Duodenal mucosa (tissue), 2 donors: Measurements from ENCODE around the gene DNAH1.

Experiments
- H3K27ac ChIP-seq: one replicate; pipeline ENCODE4 v1.7.0; 2013; ENCODE audit warnings: low read depth, low read length
- H3K27me3 ChIP-seq, 2 donors: one replicate each; pipeline ENCODE4 v1.7.0; 2013; ENCODE audit warnings: low read length in 2 of 2, control low read depth in 1 of 2; ENCODE audit not compliant: insufficient read depth in 2 of 2, control insufficient read depth in 1 of 2
- H3K36me3 ChIP-seq, 2 donors: one replicate each; pipeline ENCODE4 v1.7.0; 2013; ENCODE audit warnings: low read length in 2 of 2, control low read depth in 1 of 2; ENCODE audit not compliant: insufficient read depth in 2 of 2, control insufficient read depth in 1 of 2
- H3K4me1 ChIP-seq, 2 donors: one replicate each; pipeline ENCODE4 v1.7.0; 2013; ENCODE audit warnings: low read length in 2 of 2, control low read depth in 1 of 2; ENCODE audit not compliant: insufficient read depth in 2 of 2, control insufficient read depth in 1 of 2
- H3K4me3 ChIP-seq, 2 donors: one replicate each; pipeline ENCODE4 v1.7.0; 2013; ENCODE audit warnings: low read length in 2 of 2, low read depth in 1 of 2
- H3K9ac ChIP-seq, 2 donors: one replicate each; pipeline ENCODE4 v1.7.0; 2013; ENCODE audit warnings: low read length in 2 of 2, low read depth in 1 of 2
- H3K9me3 ChIP-seq, 2 donors: one replicate each; pipeline ENCODE4 v1.7.0; 2013; ENCODE audit warnings: low read length in 2 of 2, control low read depth in 1 of 2; ENCODE audit not compliant: control insufficient read depth in 1 of 2

The DNAH1 gene

DNA sequence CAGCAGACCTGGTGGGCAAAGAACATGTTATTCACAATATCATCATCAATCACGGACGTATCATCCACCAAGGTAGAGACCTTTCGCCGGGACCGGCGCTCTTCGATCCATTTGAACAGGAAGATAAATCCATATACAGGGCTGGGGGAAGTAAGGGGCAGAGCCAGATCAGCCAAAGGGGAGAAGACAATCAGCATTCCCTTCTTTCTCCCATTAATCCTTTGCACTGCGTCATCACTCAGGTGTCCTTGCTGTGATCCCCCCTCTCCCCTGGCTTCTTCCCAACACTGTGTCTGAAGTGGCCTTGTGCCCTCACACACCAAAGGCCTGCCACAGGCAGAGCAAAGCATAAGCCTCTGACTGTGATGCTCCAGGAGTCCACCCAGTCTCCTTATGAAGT lies 92.3 kb downstream of the DNAH1 start:
- Histone ChIP-seq H3K9ac (peak overlapping the region in 1 of 2 donors; percentile 85), H3K36me3 (peaks cover 32 to 52% of the 10 kb centered on the region in 2 donors), H3K4me1 (peaks cover 45 to 61% of the 10 kb centered on the region in 2 donors), H3K27me3 (no peaks in the 10 kb centered on the region), H3K27ac (no peak overlapping the region), H3K9me3 (no peaks in the 10 kb centered on the region), H3K4me3 (peak overlapping the region; percentile 76 to 94)

DNA sequence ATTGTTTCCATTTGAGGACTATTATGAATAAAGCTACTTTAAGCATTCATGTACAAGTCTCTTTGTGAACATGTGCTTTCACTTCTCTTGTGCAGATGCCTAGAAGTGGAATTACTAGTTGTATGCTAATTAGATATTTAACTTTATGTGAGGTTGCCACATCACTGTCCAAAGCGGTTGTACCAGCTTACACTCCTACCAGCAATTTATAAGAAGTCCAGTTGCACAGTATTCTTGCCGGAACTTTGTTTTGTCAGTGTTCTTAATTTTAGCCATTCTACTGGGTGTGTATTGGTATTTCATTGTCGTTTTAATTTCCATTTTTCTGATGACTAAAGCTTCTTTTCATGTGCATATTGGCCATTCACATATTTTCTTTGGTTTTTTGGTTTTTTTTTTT lies 99.7 kb downstream of the DNAH1 start:
- no peak overlapping the region for H3K9ac ChIP-seq
- no peaks in the 10 kb centered on the region for H3K9me3 ChIP-seq
- H3K27me3 ChIP-seq: no peaks in the 10 kb centered on the region
- no peak overlapping the region for H3K4me3 ChIP-seq
- no peak overlapping the region for H3K27ac ChIP-seq
- H3K36me3 ChIP-seq: peaks cover 7% of the 10 kb centered on the region in 2 donors
- H3K4me1 ChIP-seq: peaks cover 21% of the 10 kb centered on the region in 2 donors

DNA sequence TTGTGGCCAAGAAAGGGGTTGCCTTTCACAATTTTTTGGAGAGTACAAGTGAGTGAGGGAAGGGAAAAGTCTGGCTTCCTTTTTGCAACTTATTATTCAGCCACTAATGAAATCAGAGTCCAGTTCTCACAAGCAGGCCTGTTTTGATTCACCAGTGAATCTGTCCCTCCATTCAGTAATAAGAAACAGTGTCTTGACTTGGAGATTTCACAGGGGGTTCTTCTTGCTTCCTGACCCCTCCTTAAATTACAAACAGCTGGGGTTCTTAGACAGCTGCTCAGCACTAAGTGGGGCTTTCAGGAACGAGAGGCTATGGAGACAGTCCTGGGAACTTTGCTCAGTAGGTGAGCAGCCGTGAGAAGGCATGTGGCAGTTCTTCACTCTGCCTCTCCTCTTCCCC lies 104.3 kb downstream of the DNAH1 start:
- Histone ChIP-seq H3K4me1 (no peaks in the 10 kb centered on the region), H3K36me3 (peaks cover 7 to 11% of the 10 kb centered on the region in 2 donors), H3K9me3 (no peaks in the 10 kb centered on the region), H3K27me3 (no peaks in the 10 kb centered on the region), H3K27ac (no peak overlapping the region), H3K4me3 (no peak overlapping the region), H3K9ac (no peak overlapping the region)

DNA sequence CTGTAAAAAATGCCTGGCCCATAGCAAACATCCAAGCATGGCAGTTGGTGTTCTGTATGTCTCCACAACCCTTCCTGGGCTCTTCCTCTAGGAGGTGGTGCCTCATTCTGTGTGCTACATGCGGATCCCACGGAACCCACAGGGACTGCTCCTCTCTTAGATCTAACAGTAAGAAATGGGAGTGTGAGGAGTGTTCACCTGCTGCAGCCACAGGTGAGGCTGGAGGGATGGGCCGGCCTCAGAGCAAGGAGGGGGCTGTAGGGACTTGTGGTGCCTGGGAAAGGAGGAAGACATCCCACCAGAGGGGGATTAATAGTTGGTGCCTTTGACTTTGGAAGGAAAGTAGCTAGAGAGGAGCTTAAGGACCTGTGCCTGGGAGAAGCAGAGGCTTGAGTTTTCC lies 106.5 kb downstream of the DNAH1 start:
- Histone ChIP-seq H3K4me1 (no peaks in the 10 kb centered on the region), H3K4me3 (no peak overlapping the region), H3K27me3 (no peaks in the 10 kb centered on the region), H3K36me3 (peaks cover 7 to 11% of the 10 kb centered on the region in 2 donors), H3K9me3 (no peaks in the 10 kb centered on the region), H3K9ac (no peak overlapping the region), H3K27ac (no peak overlapping the region)

DNA sequence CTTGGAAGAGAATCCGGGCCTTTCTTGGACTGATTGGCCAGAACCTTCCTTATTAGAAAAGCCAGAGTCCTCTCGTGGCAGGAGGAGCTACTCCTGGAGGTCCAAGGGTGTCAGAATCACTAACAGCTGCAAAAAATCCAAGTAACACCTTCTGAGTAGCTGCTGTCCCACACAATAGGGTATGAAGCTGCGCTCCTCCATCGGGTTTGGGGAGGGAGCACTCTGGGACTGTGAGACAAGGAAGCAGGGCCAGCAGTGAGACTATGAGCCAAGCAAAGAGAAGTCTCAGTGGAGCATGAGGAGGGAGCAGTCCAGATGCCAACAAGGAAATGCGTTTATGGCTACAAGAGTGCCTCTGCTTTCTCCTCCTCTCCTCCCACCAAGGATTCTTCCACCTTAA lies 107.1 kb downstream of the DNAH1 start:
- Histone ChIP-seq H3K27me3 (no peaks in the 10 kb centered on the region), H3K27ac (no peak overlapping the region), H3K9ac (no peak overlapping the region), H3K4me3 (no peak overlapping the region), H3K9me3 (no peaks in the 10 kb centered on the region), H3K36me3 (peaks cover 7 to 11% of the 10 kb centered on the region in 2 donors), H3K4me1 (no peaks in the 10 kb centered on the region)

DNA sequence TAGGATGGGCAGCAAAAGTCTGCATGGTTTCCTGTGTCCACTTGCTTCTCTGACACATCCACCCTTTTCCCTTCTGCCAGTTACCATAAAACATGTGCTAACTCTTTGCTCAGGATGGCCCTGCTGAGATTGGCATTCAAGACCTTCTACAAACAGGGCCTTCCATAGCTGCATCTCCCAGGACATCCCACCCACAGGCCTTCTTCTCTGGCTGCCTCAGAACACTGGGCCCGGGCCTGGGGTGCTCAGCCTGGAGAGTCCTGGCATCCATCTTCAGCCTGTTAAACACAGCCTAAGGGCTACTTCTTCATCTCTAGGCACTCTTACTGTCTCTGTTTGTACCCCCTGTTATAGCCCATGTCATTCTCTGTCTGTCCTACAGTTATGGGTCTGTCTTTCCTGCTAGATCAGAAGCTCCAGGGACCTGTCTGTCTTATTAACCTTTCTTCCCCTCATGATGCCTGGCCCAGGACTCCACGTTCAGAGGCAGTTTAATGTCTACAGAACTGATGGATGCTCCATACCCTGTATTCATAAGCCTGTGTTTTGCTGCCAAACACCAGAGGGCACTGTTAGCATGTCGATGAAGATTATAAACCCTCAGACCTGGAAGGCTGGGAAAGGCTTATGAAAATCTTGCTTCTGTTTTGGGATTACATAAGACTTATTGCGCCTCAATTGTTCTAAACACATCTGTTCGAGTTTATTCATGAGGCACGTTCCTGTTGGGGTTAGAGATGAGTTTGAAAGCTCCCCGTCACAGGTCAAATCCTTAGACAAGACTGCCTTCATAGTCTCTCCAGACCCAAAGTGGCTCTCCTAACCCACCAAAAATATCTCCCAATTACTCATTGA lies 112.3 kb downstream of the DNAH1 start:
- Histone ChIP-seq H3K9me3 (no peaks in the 10 kb centered on the region), H3K27me3 (no peaks in the 10 kb centered on the region), H3K27ac (no peak overlapping the region), H3K4me1 (no peaks in the 10 kb centered on the region), H3K4me3 (no peak overlapping the region), H3K36me3 (no peaks in the 10 kb centered on the region), H3K9ac (no peak overlapping the region)

DNA sequence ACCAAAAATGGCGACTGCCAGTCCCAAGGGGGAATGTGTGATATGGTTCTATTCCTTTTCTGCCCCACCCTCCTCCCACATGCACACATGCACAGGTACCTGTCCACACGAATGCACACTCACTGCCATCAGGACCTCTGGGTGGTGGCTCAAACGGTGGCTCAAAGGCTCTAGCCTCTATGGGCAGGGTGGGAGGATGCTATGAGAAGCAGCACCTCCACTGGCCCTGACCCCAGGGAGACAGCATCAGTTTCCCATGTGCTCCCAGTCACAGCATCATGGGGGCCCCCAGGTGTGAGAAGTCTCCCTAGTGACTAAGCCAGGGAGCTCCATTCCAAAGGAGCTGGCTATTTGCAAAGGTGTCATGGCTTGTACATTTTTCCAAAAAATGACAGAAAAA lies 112.9 kb downstream of the DNAH1 start:
- Histone ChIP-seq H3K27ac (no peak overlapping the region), H3K9ac (no peak overlapping the region)

DNA sequence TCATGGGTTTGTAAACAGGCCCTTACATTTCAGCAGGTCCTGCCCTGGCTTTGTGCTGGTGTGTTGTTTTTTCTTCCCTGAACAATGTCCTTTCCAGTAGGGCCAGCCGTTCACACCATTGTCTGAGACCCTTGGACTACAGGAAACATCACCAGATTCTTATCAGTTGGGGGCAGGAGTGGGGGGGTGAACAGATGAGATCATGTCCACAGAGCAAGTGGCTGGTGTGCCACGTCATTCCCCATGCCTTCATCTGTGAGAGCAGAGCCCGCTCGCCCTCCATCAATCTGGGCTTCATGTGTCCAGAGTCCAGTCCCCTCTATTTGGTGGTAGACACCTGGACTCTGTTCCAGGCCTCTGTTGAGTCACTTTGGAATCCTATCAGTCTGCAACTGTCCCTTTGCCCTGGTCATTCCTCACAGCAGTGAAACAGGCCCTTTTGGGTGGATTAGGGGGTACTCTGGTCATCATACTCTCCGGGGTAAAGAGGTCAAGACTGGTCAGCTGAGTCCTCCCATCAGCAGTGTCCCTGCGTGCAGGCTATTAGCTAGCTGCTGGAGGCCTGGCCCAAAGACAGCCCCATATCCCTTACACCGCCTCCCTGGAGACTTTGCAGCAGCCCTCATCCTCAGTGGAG lies 113.8 kb downstream of the DNAH1 start:
- Histone ChIP-seq H3K27me3 (no peaks in the 10 kb centered on the region), H3K36me3 (no peaks in the 10 kb centered on the region), H3K9ac (no peak overlapping the region), H3K4me1 (no peaks in the 10 kb centered on the region), H3K4me3 (no peak overlapping the region), H3K9me3 (no peaks in the 10 kb centered on the region), H3K27ac (no peak overlapping the region)

More for the DNA sequence above, 112.9 kb downstream of the DNAH1 start:
- Histone ChIP-seq H3K27me3 (no peaks in the 10 kb centered on the region), H3K9me3 (no peaks in the 10 kb centered on the region), H3K4me3 (no peak overlapping the region), H3K36me3 (no peaks in the 10 kb centered on the region), H3K4me1 (no peaks in the 10 kb centered on the region)

DNA sequence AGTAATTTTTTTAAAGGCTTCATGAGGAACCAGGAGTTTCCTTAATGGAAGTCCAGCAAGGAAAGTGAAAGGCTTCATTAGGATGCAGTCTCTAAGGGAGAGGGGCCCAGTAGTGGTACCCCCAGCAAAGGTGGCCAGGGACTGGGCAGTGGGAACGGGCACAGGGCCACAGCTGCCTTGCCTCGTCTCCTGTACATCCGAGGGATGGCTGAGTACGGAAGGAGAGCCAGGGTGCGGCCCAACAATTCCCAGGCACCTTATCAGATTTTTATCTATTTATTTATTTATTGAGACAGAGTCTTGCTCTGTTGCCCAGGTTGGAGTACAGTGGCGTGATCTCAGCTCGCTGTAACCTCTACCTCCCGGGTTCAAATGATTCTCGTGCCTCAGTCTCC lies 114.3 kb downstream of the DNAH1 start:
- Histone ChIP-seq H3K27ac (no peak overlapping the region), H3K9me3 (no peaks in the 10 kb centered on the region), H3K4me1 (no peaks in the 10 kb centered on the region), H3K9ac (no peak overlapping the region), H3K4me3 (no peak overlapping the region), H3K27me3 (no peaks in the 10 kb centered on the region), H3K36me3 (no peaks in the 10 kb centered on the region)

DNA sequence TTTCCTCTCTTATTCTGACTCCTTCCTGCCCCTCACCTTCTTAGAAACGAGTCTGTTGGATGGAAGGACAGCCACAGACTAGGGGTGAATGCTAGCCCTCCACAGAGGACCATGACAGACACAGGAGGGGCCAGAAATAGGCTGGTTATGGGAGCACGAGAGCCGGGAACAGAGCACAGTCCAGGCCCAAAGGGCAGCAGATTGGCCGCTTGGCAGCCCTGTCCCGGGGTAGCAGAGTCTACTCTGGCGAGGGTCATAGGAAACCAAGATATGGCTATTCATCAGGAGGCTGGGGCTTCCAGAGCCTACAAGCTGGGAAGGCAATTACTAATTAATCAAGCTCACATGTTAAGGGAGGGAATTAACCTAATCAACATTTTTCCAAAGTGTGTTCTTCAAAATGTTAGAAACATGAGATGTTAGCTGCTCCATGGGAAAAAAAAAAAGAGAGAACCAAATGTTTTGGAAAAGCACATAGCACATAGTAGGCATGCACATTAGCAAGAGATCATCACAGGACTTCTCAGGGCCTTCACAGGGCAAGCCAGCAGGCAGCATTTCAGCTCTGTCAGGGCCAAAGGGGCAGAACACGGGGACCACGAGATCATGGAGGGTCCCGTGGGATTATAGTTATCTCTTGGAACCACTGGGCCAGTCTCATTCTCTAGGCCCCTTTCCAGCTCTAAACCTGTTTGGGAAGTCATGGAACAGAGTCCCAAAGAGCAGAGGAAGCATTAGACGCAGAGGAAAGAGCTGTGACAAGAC lies 115.5 kb downstream of the DNAH1 start:
- no peaks in the 10 kb centered on the region for H3K27me3 ChIP-seq
- H3K4me3 ChIP-seq: no peak overlapping the region
- H3K27ac ChIP-seq: no peak overlapping the region
- no peaks in the 10 kb centered on the region for H3K4me1 ChIP-seq
- no peaks in the 10 kb centered on the region for H3K9me3 ChIP-seq
- H3K36me3 ChIP-seq: no peaks in the 10 kb centered on the region
- no peak overlapping the region for H3K9ac ChIP-seq
